ENCODE measurements around the gene HERC5.

DNA sequence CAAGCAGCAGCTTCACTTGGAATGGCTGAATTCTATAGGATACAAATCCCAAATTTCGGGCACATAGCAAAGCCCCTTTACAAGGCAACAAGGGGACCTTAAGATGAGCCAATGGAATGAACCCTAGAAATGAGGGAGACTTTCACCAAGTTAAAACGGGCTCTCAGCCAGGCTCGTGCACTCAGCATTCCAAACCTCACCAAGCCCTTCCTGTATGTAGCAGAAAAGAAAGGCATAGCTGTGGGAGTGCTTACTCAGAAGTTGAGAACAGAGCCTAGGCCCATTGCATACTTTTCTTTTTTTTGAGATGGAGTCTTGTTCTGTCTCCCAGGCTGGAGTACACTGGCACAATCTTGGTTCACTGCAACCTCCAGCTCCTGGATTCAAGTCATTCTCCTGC lies 10.8 kb upstream of the HERC5 start:
- TF ChIP-seq POLR2AphosphoS5 (IDR thresholded peaks at IDR 0.05): no peak
- no peak for TF ChIP-seq POLR2A (IDR thresholded peaks at IDR 0.05)

Measured in upper lobe of left lung (tissue), 4 donors.